Measurements from ENCODE around the gene ANO2.

DNA sequence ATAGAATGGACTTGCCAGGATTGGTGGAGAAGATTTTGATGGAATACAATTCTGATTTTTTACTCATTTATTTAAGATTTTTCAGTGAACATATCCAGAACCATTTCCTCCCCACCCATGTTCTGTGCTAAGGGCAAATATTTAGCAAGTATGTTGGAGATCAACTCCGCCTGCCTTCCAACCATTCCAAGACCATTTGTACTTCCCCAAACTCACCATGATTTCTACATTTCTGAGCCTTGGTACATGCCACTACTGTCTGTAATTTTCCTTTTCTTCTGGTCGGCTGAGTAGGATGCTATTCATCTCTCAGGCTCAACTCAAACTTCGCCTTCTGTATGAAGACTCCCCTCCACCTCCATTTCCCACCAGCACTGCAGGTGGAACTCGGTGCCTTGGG, 362.5 kb downstream of the ANO2 start:
- TF ChIP-seq, protein P1, sequence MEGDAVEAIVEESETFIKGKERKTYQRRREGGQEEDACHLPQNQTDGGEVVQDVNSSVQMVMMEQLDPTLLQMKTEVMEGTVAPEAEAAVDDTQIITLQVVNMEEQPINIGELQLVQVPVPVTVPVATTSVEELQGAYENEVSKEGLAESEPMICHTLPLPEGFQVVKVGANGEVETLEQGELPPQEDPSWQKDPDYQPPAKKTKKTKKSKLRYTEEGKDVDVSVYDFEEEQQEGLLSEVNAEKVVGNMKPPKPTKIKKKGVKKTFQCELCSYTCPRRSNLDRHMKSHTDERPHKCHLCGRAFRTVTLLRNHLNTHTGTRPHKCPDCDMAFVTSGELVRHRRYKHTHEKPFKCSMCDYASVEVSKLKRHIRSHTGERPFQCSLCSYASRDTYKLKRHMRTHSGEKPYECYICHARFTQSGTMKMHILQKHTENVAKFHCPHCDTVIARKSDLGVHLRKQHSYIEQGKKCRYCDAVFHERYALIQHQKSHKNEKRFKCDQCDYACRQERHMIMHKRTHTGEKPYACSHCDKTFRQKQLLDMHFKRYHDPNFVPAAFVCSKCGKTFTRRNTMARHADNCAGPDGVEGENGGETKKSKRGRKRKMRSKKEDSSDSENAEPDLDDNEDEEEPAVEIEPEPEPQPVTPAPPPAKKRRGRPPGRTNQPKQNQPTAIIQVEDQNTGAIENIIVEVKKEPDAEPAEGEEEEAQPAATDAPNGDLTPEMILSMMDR (IDR thresholded peaks at IDR 0.05) = no peak
- TF ChIP-seq POLR2A (IDR thresholded peaks at IDR 0.05; ENCODE audit: low read depth) (no peak), EP300 (IDR thresholded peaks at IDR 0.05) (no peak), POLR2AphosphoS5 (IDR thresholded peaks at IDR 0.05) (no peak)
